22Rv1 (cell line): Measurements from ENCODE around the gene MOB2.
"Not testable (repeated sequence)": the region's sequence is repeated elsewhere in the genome, so short reads cannot be mapped to it uniquely, and the experiment has no call there.

Source experiments
- H3K27ac ChIP-seq: fragments of 450-650 bp; 2 replicates; pipeline ENCODE4 v1.5.1; 2017
- ZFX ChIP-seq: fragments of 450-650 bp; IDR thresholded peaks from 2 replicates; pipeline ENCODE4 v1.6.1; 2017; ENCODE audit warnings: antibody characterized with exemption, borderline replicate concordance
- TF ChIP-seq, protein P1 (sequence below): fragments of 450-650 bp; IDR thresholded peaks from 2 replicates; pipeline ENCODE4 v1.5.1; 2017; ENCODE audit warnings: mild to moderate bottlenecking

The MOB2 gene

DNA sequence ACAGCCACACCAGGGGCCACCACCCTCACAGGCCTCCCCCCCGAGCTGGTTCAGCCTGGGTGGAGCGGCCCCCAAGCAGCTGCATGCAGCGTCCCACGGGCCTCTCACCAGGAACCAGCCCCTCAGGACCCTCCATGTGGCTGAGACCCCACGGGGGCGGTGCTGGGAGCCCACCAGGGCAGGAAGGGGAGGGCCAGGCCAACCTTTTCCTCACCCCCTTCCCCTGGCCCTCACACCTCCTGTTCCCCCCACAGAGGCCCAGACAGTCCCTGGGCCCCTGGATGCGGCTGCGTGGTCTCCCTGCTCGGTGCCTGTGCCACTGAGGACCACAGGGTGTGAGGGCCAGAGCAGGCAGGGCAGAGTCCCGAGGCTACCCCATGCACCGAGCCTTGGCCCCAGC, 46.5 kb downstream of the MOB2 start:
- no peak for TF ChIP-seq ZFX
- TF ChIP-seq, protein P1, sequence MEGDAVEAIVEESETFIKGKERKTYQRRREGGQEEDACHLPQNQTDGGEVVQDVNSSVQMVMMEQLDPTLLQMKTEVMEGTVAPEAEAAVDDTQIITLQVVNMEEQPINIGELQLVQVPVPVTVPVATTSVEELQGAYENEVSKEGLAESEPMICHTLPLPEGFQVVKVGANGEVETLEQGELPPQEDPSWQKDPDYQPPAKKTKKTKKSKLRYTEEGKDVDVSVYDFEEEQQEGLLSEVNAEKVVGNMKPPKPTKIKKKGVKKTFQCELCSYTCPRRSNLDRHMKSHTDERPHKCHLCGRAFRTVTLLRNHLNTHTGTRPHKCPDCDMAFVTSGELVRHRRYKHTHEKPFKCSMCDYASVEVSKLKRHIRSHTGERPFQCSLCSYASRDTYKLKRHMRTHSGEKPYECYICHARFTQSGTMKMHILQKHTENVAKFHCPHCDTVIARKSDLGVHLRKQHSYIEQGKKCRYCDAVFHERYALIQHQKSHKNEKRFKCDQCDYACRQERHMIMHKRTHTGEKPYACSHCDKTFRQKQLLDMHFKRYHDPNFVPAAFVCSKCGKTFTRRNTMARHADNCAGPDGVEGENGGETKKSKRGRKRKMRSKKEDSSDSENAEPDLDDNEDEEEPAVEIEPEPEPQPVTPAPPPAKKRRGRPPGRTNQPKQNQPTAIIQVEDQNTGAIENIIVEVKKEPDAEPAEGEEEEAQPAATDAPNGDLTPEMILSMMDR = no peak

DNA sequence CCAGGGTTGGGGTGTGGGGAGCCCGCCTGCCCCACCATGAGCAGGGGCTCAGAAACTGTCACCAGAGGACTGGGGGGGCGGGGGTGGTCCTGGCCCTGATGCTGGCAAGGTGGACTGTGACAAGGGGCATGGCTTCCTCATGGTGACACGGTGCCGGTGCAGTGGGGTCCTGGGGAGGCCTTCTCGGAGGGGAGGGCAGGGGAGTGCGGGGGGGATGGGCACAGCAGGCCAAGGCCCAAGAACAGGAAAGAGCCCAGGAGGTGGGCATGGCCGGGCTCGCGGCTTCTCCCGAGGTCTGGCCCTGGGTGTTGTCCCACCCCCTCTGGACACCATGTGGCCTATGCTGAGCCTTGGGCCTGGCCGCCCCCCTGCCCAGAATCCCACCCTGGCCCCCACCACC, 47.2 kb downstream of the MOB2 start:
- no peak overlapping the region for H3K27ac ChIP-seq
- no peak for TF ChIP-seq ZFX
- TF ChIP-seq, protein P1 = no peak

More for the DNA sequence above, 46.5 kb downstream of the MOB2 start:
- no peak overlapping the region for H3K27ac ChIP-seq

- H3K27ac ChIP-seq = no peak overlapping the region
- TF ChIP-seq ZFX = no peak
- TF ChIP-seq, protein P1 = no peak
Observed at GRCh38 chr11:1438967-1439330, 47.6 kb downstream of the MOB2 start.

DNA sequence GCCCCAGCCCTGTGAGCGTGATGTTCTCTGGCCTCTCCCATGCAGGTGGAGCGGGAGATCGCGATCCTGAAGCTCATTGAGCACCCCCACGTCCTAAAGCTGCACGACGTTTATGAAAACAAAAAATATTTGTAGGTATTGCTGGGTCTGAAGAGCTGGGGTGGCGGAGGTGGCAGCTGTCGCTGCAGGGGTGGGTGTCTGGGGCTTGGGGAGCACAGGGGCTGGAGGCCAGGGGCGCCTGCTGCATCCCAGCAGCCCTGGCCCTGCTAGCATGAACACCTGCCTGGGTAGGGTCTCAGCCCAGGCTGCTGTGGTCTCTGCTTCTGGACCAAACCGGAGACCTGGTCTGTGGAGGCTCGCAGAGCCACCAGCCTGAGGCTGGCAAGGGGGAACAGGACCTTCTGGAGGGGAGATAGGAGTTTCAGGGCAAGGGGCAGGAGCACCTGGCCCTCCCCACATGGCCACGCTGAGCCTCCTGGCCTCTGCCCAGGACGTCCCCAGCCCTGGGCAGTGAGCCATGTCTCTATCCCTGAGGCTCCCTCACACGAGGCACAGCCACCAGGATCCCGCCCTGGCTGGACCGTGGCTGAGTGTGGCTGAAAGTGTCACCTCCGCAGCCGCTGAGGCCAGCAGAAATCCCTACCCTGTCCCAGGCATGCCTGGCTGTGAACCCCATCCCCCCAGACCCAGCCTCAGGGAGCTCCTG, 48.2 kb downstream of the MOB2 start:
- TF ChIP-seq ZFX = no peak
- TF ChIP-seq, protein P1 = no peak
- no peak overlapping the region for H3K27ac ChIP-seq

DNA sequence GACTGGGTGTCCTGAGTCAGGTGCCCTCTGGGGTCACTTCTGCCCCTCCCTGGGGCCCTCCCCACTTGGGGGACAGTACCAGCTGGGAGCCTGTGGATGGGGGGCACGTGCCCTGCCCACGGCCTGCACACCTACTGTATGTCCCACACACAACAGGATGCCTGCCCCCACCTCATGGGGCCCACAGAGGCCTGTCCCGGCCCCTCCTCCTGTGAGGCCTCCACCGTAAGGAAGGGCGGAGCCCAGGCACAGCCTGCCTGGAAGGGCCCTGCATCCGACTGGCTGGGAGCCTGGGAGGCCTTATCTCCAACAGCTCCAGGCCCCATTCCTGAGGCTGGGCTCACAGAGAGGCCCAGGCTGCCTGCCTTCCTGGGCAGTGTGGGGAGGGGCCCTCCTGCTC, 49.1 kb downstream of the MOB2 start:
- TF ChIP-seq, protein P1 = no peak
- no peak for TF ChIP-seq ZFX
- no peak overlapping the region for H3K27ac ChIP-seq

DNA sequence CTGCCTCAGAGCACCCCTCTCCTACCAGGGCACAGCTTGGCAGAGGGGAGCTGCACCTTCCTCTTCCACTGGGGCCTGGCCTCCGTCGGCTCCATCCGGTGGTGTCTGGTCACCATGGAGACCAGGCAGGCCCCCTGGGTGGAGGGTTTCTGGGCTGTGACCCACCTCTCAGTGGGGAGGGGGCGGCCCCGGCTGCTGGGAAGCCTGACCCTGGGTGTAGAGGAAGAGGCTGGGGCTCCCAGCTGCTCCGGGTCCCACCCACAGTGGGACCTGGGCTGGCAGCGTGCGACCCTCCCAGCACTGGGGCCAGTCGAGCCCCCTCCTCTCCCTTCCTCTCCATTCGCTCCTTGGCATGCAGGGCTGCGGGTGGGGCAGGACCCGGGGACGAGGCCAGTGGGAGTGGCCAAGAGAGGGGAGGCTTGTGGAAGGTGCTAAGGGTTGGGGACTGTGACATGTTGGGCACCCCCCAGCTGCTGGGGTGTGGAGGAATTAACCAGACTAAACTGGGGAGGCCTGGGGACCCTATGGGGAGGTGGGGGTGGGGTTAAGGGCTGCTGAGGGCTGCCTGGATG, 50.0 kb downstream of the MOB2 start:
- no peak overlapping the region for H3K27ac ChIP-seq
- TF ChIP-seq, protein P1 = no peak
- TF ChIP-seq ZFX = no peak

GRCh38 chr11:1435820-1436467, 50.6 kb downstream of the MOB2 start:
- TF ChIP-seq ZFX = no peak
- TF ChIP-seq, protein P1 = no peak
- no peak overlapping the region for H3K27ac ChIP-seq

DNA sequence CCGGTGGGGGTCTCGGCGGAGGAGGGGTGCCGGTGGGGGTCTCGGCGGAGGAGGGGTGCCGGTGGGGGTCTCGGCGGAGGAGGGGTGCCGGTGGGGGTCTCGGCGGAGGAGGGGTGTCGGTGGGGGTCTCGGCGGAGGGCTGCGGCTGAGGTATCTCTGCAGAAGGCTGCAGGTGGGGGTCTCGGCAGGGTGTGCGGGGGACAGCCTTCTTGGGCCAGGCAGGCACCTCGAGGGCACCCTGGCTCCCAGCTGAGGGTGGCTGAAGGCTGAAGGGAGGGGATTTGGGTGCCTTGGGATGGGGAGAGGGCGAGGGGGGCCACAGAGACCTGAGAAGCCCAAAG, 51.1 kb downstream of the MOB2 start:
- not testable (repeated sequence) for H3K27ac ChIP-seq
